Measurements from ENCODE around the gene APOLD1. TPM values are rescaled to one million over a fixed set of nuclear protein-coding genes. Genes with fewer than 3 reads are reported as not detected.
A peak's percentile ranks its signal among the peaks of the same experiment; 100 is the strongest.

The APOLD1 gene
- total RNA-seq, 1 donor: 3.3 TPM

- H3K36me3 ChIP-seq (ENCODE audit: insufficient read depth, low read length): no peaks in the 10 kb centered on the region
- H3K27me3 ChIP-seq (ENCODE audit: insufficient read depth, low read length): no peaks in the 10 kb centered on the region
- DNase-seq (ENCODE audit: insufficient read length, low spot score, missing footprints): no peak
- H3K4me1 ChIP-seq (ENCODE audit: insufficient read depth, low read length): peaks cover 14% of the 10 kb centered on the region
- no peak overlapping the region for H3K4me2 ChIP-seq (ENCODE audit: insufficient read depth, low read length)
- no peaks in the 10 kb centered on the region for H4K20me1 ChIP-seq (ENCODE audit: insufficient read depth, low read length)
- H2AFZ ChIP-seq (ENCODE audit: low read length): no peak overlapping the region
- H3K9me3 ChIP-seq (ENCODE audit: low read depth, low read length): no peaks in the 10 kb centered on the region
- no peak for TF ChIP-seq CTCF (IDR thresholded peaks at IDR 0.05; ENCODE audit: extremely low read depth, low read depth, low read length)
- H3K79me2 ChIP-seq (ENCODE audit: insufficient read depth, low read length): no peaks in the 10 kb centered on the region
- H3K27ac ChIP-seq (ENCODE audit: low read depth, low read length): no peak overlapping the region
- no peak overlapping the region for H3K4me3 ChIP-seq (ENCODE audit: insufficient read depth, low read length)
Observed at GRCh38 chr12:12777092-12777491, 8.4 kb upstream of the APOLD1 start.

- peak overlapping the region; percentile 23 for H3K27ac ChIP-seq (ENCODE audit: low read depth, low read length)
- no peaks in the 10 kb centered on the region for H3K27me3 ChIP-seq (ENCODE audit: insufficient read depth, low read length)
- H3K4me3 ChIP-seq (ENCODE audit: insufficient read depth, low read length): no peak overlapping the region
- no peaks in the 10 kb centered on the region for H4K20me1 ChIP-seq (ENCODE audit: insufficient read depth, low read length)
- TF ChIP-seq CTCF (IDR thresholded peaks at IDR 0.05; ENCODE audit: extremely low read depth, low read depth, low read length): no peak
- H2AFZ ChIP-seq (ENCODE audit: low read length): peak overlapping the region; percentile 52
- peaks cover 4% of the 10 kb centered on the region for H3K36me3 ChIP-seq (ENCODE audit: insufficient read depth, low read length)
- no peaks in the 10 kb centered on the region for H3K79me2 ChIP-seq (ENCODE audit: insufficient read depth, low read length)
- no peak for DNase-seq (ENCODE audit: insufficient read length, low spot score, missing footprints)
- H3K9me3 ChIP-seq (ENCODE audit: low read depth, low read length): no peaks in the 10 kb centered on the region
- peaks cover 14% of the 10 kb centered on the region for H3K4me1 ChIP-seq (ENCODE audit: insufficient read depth, low read length)
- H3K4me2 ChIP-seq (ENCODE audit: insufficient read depth, low read length): no peak overlapping the region
Observed at GRCh38 chr12:12779007-12779406, 6.5 kb upstream of the APOLD1 start.

GRCh38 chr12:12779529-12779928, 5.9 kb upstream of the APOLD1 start:
- DNase-seq (ENCODE audit: insufficient read length, low spot score, missing footprints): peak; percentile 45

GRCh38 chr12:12784116-12784515, 1.3 kb upstream of the APOLD1 start:
- Histone ChIP-seq H3K9me3 (ENCODE audit: low read depth, low read length) (no peaks in the 10 kb centered on the region), H3K4me1 (ENCODE audit: insufficient read depth, low read length) (peaks cover 45% of the 10 kb centered on the region), H4K20me1 (ENCODE audit: insufficient read depth, low read length) (no peaks in the 10 kb centered on the region), H3K36me3 (ENCODE audit: insufficient read depth, low read length) (peaks cover 4% of the 10 kb centered on the region), H3K27me3 (ENCODE audit: insufficient read depth, low read length) (no peaks in the 10 kb centered on the region), H3K4me2 (ENCODE audit: insufficient read depth, low read length) (no peak overlapping the region), H2AFZ (ENCODE audit: low read length) (no peak overlapping the region), H3K79me2 (ENCODE audit: insufficient read depth, low read length) (peaks cover 16% of the 10 kb centered on the region), H3K4me3 (ENCODE audit: insufficient read depth, low read length) (no peak overlapping the region), H3K27ac (ENCODE audit: low read depth, low read length) (peak overlapping the region; percentile 92)
- TF ChIP-seq CTCF (IDR thresholded peaks at IDR 0.05; ENCODE audit: extremely low read depth, low read depth, low read length): no peak
- no peak for DNase-seq (ENCODE audit: insufficient read length, low spot score, missing footprints)

More at GRCh38 chr12:12779529-12779928, 5.9 kb upstream of the APOLD1 start:
- Histone ChIP-seq H2AFZ (ENCODE audit: low read length) (no peak overlapping the region), H3K36me3 (ENCODE audit: insufficient read depth, low read length) (peaks cover 4% of the 10 kb centered on the region), H3K79me2 (ENCODE audit: insufficient read depth, low read length) (no peaks in the 10 kb centered on the region), H3K4me3 (ENCODE audit: insufficient read depth, low read length) (no peak overlapping the region), H3K9me3 (ENCODE audit: low read depth, low read length) (no peaks in the 10 kb centered on the region), H4K20me1 (ENCODE audit: insufficient read depth, low read length) (no peaks in the 10 kb centered on the region), H3K4me2 (ENCODE audit: insufficient read depth, low read length) (peak overlapping the region; percentile 28), H3K27ac (ENCODE audit: low read depth, low read length) (peak overlapping the region; percentile 48), H3K4me1 (ENCODE audit: insufficient read depth, low read length) (peaks cover 14% of the 10 kb centered on the region), H3K27me3 (ENCODE audit: insufficient read depth, low read length) (no peaks in the 10 kb centered on the region)
- TF ChIP-seq CTCF (IDR thresholded peaks at IDR 0.05; ENCODE audit: extremely low read depth, low read depth, low read length): no peak
